ENCODE data around the gene SKOR1.

DNA sequence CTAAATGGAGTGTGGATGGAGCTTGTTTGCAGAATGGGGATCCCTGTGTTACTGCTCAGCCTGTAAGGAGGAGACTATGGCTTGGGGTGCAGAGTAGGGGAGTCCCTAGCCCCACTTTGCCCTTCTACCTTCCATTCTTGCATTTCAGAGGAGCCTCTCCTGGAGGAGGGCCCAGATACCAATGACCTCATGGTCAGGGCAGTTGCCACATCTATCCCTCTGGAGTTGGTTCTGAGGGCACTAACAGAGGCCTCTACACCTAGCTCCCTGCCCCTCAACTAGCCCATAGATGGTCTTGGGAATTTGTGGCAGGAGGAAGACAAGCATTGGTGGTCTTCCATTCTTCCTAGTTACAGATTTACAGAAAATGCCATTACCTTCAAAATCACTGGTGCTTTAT lies 6.1 kb downstream of the SKOR1 start:
- TF ChIP-seq, protein P1, sequence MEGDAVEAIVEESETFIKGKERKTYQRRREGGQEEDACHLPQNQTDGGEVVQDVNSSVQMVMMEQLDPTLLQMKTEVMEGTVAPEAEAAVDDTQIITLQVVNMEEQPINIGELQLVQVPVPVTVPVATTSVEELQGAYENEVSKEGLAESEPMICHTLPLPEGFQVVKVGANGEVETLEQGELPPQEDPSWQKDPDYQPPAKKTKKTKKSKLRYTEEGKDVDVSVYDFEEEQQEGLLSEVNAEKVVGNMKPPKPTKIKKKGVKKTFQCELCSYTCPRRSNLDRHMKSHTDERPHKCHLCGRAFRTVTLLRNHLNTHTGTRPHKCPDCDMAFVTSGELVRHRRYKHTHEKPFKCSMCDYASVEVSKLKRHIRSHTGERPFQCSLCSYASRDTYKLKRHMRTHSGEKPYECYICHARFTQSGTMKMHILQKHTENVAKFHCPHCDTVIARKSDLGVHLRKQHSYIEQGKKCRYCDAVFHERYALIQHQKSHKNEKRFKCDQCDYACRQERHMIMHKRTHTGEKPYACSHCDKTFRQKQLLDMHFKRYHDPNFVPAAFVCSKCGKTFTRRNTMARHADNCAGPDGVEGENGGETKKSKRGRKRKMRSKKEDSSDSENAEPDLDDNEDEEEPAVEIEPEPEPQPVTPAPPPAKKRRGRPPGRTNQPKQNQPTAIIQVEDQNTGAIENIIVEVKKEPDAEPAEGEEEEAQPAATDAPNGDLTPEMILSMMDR (IDR thresholded peaks at IDR 0.05; ENCODE audit: borderline replicate concordance, extremely low read depth, low read length, poor library complexity, severe bottlenecking): no peak
- TF ChIP-seq EZH2 (IDR thresholded peaks at IDR 0.05; ENCODE audit: borderline replicate concordance, low read depth, low read length, severe bottlenecking): no peak
